OCI-LY1 (cell line): ENCODE data around the gene TEX14.

Experiments
- EZH2 ChIP-seq: fragments of 200-600 bp; sonication (generic), shearing (Covaris generic); IDR thresholded peaks from 2 replicates; pipeline ENCODE4 v1.8.0; 2017; ENCODE audit warnings: borderline replicate concordance, mixed run types, mild to moderate bottlenecking, antibody characterized with exemption, low read length, moderate library complexity, mixed read lengths
- TF ChIP-seq, protein P1 (sequence below): fragments of 200-600 bp; sonication (generic), shearing (Covaris generic); IDR thresholded peaks from 2 replicates; pipeline ENCODE4 v1.5.1; 2017; ENCODE audit warnings: mild to moderate bottlenecking, antibody characterized with exemption, low read length, moderate library complexity, mixed read lengths

DNA sequence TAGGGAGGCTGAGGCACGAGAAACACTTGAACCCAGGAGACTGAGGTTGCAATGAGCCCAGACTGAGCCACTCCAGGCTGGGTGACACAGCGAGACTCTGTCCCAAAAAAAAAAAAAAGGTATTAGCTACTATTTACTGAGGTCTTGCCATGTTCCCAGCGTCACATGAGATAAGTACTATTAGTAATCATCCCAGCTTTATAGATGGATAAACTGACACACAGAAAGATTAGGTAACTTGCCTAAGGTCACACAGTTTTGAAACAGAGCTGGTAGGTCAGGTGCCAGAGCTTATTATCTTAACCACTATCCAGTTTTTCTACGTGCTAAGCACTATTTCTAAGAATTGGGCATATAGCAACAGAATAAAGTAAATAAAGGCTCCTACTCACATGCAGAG is 51.6 kb downstream of the TEX14 start:
- TF ChIP-seq, protein P1, sequence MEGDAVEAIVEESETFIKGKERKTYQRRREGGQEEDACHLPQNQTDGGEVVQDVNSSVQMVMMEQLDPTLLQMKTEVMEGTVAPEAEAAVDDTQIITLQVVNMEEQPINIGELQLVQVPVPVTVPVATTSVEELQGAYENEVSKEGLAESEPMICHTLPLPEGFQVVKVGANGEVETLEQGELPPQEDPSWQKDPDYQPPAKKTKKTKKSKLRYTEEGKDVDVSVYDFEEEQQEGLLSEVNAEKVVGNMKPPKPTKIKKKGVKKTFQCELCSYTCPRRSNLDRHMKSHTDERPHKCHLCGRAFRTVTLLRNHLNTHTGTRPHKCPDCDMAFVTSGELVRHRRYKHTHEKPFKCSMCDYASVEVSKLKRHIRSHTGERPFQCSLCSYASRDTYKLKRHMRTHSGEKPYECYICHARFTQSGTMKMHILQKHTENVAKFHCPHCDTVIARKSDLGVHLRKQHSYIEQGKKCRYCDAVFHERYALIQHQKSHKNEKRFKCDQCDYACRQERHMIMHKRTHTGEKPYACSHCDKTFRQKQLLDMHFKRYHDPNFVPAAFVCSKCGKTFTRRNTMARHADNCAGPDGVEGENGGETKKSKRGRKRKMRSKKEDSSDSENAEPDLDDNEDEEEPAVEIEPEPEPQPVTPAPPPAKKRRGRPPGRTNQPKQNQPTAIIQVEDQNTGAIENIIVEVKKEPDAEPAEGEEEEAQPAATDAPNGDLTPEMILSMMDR: no peak
- no peak for TF ChIP-seq EZH2
